B cell (primary cell): ENCODE data around the gene KRT35.

ENCODE experiments used
- EZH2 ChIP-seq: IDR thresholded peaks from 2 replicates; pipeline ENCODE4 v1.6.1; 2012; ENCODE audit warnings: borderline replicate concordance, low read depth, mild to moderate bottlenecking, moderate library complexity, low read length; ENCODE audit not compliant: insufficient read depth, poor library complexity, severe bottlenecking
- TF ChIP-seq, protein P1 (sequence below): fragments of 200-600 bp; IDR thresholded peaks from one replicate; pipeline ENCODE4 v1.8.0; 2022; ENCODE audit warnings: antibody characterized with exemption, mild to moderate bottlenecking

DNA sequence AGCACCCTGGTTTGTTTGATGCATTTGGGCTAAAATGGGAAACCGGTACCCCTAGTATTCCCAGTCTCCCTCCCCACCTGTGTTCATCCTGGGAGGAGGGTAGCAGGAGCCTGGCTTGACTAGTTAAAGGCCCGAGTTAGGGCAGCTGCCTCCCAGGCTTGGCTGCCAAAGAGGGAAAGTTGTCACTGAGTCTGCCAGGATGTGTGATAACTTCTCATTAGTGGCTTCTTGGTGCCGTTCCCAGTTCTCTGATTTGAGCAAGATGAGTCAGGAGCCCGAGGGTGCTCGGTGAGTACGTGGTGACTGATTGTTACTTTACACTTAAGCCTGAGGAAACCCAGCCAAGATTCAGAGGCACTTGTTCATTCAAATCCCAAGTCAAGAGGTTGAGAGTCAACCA lies 16.3 kb downstream of the KRT35 start:
- TF ChIP-seq, protein P1, sequence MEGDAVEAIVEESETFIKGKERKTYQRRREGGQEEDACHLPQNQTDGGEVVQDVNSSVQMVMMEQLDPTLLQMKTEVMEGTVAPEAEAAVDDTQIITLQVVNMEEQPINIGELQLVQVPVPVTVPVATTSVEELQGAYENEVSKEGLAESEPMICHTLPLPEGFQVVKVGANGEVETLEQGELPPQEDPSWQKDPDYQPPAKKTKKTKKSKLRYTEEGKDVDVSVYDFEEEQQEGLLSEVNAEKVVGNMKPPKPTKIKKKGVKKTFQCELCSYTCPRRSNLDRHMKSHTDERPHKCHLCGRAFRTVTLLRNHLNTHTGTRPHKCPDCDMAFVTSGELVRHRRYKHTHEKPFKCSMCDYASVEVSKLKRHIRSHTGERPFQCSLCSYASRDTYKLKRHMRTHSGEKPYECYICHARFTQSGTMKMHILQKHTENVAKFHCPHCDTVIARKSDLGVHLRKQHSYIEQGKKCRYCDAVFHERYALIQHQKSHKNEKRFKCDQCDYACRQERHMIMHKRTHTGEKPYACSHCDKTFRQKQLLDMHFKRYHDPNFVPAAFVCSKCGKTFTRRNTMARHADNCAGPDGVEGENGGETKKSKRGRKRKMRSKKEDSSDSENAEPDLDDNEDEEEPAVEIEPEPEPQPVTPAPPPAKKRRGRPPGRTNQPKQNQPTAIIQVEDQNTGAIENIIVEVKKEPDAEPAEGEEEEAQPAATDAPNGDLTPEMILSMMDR: no peak
- TF ChIP-seq EZH2: no peak
